H1 (cell line): Measurements from ENCODE around the gene BABAM1. TPM values are rescaled to one million over a fixed set of nuclear protein-coding genes. Genes with fewer than 3 reads are reported as not detected.

Experiments used
- BRCA1 ChIP-seq: IDR thresholded peaks from 2 replicates; pipeline ENCODE4 v1.6.1; 2012; ENCODE audit warnings: low read depth, low read length, improper control_type of control experiment
- CHD1 ChIP-seq: IDR thresholded peaks from 2 replicates; pipeline ENCODE4 v1.6.1; 2012; ENCODE audit warnings: low read depth, low read length, improper control_type of control experiment
- CREB1 ChIP-seq: IDR thresholded peaks from 2 replicates; pipeline ENCODE4 v1.6.1; 2012; ENCODE audit warnings: inconsistent platforms
- CTBP2 ChIP-seq: IDR thresholded peaks from 2 replicates; pipeline ENCODE4 v1.7.0; 2011; ENCODE audit warnings: borderline replicate concordance, mild to moderate bottlenecking, moderate library complexity, mixed read lengths, low read length; ENCODE audit not compliant: insufficient read depth, insufficient read length
- GTF2F1 ChIP-seq: IDR thresholded peaks from 2 replicates; pipeline ENCODE4 v1.6.1; 2012; ENCODE audit warnings: low read depth, low read length, improper control_type of control experiment, borderline replicate concordance
- HDAC6 ChIP-seq: IDR thresholded peaks from one replicate; pipeline ENCODE4 v1.7.1; 2012; ENCODE audit warnings: low read depth, mild to moderate bottlenecking, inconsistent platforms, low read length, moderate library complexity
- KDM1A ChIP-seq: fragments of 200-600, 300-600 bp; sonication (generic); IDR thresholded peaks from 2 replicates; pipeline ENCODE4 v1.7.1; 2016; ENCODE audit warnings: mild to moderate bottlenecking, low read length, borderline replicate concordance
- RAD21 ChIP-seq, 2 experiments: IDR thresholded peaks in 1 of 2; conservative IDR thresholded peaks in 1 of 2; 2 replicates each; pipeline ENCODE4 v1.6.1; 2011; ENCODE audit warnings: low read depth in 2 of 2, low read length in 2 of 2, improper control_type of control experiment in 1 of 2, inconsistent platforms in 1 of 2, mild to moderate bottlenecking in 1 of 2, moderate library complexity in 1 of 2
- polyA plus RNA-seq, 7 experiments: library from polyadenylated mRNA; depleted of rRNA in 3 of 7; stranded (reverse) in 5 of 7; unstranded in 2 of 7; fragments of >200 nt in 5 of 7; fragments of 200-250 nt in 2 of 7; gene quantifications; 1 replicate in 5 of 7; 2 replicates in 1 of 7; 4 replicates in 1 of 7; pipeline versions ENCODE4 v1.2.1 to v1.2.3, GENCODE V29; 2011 to 2013; ENCODE audit warnings: missing spikeins in 2 of 7, mixed read lengths in 2 of 7
- total RNA-seq: library from RNA; stranded (reverse); fragmentation: NEBNext Ultra II Directional; extraction: Animal tissue kit (Norgen Biotek cat#: 25700); gene quantifications from 2 replicates; pipeline ENCODE4 v1.2.1, GENCODE V29; 2021

BABAM1 gene
- total and polyA plus RNA-seq, 2 of the 8 experiments (the other 6 are each of a cell fraction or from before 2014, with no cell fraction given) = 127 to 133 TPM

GRCh38 chr19:17309965-17310461 lies 42.8 kb downstream of the BABAM1 start (continued):
- no peak for TF ChIP-seq CTBP2
- TF ChIP-seq CHD1 = no peak
- TF ChIP-seq GTF2F1 = no peak
- TF ChIP-seq HDAC6 = no peak
- TF ChIP-seq CREB1 = no peak
- no peak for TF ChIP-seq BRCA1
- no peak for TF ChIP-seq RAD21 (IDR thresholded peaks at IDR 0.05 in 1 of 2, conservative IDR thresholded peaks at IDR 0.05 in 1 of 2; ENCODE audit: low read depth in 2 of 2, low read length in 2 of 2)
- no peak for TF ChIP-seq KDM1A
- TF ChIP-seq, all 59 proteins: peak for 0
